ENCODE data around the gene SHF. TPM values are rescaled to one million over a fixed set of nuclear protein-coding genes. Genes with fewer than 3 reads are reported as not detected.
"Not testable (repeated sequence)": the region's sequence is repeated elsewhere in the genome, so short reads cannot be mapped to it uniquely, and the experiment has no call there.

Gene SHF
- total RNA-seq, 1 experiment from 2014 or later: not detected

DNA sequence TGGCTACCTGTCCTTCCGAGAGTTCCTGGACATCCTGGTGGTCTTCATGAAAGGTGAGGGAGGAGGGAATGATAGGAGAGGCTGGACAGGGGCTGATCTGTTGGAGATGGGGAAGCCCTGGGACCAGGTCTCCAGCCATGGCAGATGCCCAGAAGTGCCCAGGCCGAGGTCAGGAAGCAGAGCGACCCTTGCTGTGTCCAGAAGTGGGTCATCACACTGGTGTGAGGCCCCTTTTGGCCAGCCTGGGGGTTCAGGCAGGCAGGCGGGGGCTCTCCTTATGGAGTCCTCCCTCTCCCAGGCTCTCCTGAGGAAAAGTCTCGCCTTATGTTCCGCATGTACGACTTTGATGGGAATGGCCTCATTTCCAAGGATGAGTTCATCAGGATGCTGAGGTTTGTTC lies 40.2 kb downstream of the SHF start:
- no peak for DNase-seq (ENCODE audit: low spot score)

DNA sequence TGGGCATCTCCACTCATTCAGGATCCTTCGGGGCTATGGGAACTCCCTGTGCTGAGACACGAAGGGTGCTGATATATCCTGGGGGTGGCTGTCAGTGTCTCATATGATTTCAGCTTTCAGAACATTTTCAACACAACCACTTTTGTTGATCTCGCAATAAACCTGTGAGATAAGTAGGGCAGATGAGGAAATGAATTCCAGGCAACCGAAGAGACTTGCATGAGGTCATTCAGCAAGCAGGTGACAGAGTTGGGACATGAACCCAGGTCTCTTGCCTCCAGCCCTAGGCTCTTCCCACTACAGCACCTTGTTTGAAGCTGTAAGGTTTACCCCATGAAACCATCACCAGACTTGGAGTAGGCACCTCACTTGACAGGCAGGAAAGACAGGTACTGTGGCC lies 41.4 kb downstream of the SHF start:
- DNase-seq (ENCODE audit: low spot score): no peak

DNA sequence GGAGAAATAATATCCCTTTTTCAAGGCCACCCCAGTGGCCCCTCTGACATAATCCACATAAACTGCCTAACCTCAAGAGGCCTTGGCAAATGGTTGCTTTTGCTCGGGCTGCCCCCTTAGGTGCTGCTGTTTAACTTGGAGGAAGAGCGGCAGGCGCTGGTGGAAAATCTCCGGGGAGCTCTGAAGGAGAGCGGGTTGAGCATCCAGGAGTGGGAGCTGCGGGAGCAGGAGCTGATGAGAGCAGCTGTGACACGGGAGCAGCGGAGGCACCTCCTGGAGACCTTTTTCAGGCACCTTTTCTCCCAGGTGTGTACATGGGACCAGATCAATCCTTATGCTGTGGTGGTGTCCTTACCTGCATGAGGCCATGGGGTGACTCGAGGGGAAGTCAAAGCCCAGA lies 43.0 kb downstream of the SHF start:
- no peak for DNase-seq (ENCODE audit: low spot score)

DNA sequence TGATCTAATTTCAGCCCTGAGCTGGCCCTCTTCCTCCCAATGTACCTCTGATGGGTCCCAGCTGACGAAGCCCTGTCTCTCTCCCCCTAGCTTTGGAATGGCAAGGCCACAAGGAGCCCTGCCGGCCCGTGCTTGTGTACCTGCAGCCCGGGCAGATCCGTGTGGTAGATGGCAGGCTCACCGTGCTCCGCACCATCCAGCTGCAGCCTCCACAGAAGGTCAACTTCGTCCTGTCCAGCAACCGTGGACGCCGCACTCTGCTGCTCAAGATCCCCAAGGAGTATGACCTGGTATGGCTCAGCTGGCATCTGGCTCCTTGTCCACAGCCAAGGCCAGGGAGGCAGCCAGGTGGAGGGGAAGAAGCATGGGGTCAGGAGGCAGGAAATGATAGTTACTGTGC lies 43.8 kb downstream of the SHF start:
- DNase-seq (ENCODE audit: low spot score): no peak

DNA sequence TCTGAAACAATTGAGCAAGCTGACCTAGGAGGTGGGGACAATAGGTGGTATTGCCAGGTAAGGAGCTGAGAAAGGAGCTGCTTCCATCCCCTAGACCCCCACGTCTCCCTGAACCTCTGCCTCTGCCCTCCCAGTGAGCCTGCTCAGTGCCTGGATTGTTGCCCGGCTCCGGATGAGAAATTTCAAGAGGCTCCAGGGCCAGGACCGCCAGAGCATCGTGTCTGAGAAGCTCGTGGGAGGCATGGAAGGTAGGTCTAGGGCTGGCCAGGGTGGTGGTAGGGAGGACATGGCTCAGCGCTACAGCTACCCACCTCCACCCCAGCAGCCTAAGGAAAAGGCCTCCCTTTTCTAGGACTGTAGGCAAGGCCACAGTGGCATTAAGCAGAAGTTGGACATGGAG lies 44.7 kb downstream of the SHF start:
- DNase-seq (ENCODE audit: low spot score): no peak

DNA sequence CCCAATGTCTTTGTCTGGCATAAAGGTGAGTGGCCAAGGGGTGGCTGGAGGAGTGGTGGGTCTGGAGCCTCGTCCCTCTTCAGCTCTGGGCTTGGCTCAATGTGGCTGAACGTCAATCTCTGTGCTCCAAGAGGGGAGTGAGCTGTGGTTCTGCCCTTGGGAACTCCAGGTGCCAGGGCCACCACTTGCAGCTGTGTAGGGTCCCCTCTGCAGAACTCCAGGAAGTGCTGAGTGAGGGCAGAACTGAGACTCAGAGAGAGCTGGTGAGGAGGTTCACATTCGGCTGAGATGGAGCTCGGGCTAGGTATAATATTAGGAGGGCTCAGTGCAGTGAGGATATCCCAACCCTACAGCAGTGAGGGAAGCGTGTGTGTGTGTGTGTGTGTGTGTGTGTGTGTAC lies 46.4 kb downstream of the SHF start:
- DNase-seq (ENCODE audit: low spot score): no peak

DNA sequence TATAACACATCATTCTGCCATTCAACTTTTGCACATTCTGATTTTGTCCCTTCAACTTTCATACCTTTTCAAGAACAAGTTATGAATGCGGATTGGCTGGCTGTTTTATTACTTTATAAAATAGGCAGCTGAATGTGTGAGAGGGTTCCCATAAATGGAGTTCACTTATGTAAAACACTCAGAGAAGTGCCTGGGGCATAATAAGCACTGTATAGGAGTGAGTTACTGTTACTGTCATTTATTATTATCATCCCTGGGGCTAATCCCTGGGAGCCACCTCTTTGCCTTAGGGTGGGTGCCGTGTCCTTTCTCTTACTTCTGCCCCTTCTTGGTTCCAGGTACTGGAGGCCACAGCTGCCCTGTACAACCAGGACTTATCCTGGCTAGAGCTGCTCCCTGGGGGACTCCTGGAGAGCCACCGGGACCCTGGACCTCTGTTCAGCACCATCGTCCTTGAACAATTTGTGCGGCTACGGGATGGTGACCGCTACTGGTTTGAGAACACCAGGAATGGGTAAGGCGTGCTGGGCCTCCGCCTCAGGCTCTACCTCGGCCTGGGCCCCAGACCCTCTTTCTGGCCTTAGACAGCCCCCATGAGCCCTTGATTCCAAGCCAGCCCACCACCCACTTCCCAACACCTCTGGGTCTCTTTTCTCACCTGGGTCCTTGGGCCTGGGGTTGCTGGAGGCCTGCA lies 47.1 kb downstream of the SHF start:
- no peak for DNase-seq (ENCODE audit: low spot score)

DNA sequence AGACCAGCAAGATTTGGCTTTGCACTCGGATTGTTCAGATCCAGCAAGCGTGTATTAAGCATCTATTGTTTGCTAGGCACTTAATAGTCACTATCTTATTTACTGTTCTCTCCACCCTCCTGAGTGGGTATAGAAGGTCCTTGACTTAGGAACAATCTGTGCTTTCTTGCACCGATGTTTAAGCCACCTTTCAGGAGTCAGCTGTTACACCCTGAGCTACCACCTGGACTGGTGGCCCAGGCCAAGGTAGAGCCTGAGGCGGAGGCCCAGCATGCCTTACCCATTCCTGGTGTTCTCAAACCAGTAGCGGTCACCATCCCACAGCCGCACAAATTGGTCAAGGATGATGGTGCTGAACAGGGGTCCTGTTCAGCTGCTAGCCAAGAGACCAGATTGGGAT lies 48.0 kb downstream of the SHF start:
- DNase-seq (ENCODE audit: low spot score): no peak

DNA sequence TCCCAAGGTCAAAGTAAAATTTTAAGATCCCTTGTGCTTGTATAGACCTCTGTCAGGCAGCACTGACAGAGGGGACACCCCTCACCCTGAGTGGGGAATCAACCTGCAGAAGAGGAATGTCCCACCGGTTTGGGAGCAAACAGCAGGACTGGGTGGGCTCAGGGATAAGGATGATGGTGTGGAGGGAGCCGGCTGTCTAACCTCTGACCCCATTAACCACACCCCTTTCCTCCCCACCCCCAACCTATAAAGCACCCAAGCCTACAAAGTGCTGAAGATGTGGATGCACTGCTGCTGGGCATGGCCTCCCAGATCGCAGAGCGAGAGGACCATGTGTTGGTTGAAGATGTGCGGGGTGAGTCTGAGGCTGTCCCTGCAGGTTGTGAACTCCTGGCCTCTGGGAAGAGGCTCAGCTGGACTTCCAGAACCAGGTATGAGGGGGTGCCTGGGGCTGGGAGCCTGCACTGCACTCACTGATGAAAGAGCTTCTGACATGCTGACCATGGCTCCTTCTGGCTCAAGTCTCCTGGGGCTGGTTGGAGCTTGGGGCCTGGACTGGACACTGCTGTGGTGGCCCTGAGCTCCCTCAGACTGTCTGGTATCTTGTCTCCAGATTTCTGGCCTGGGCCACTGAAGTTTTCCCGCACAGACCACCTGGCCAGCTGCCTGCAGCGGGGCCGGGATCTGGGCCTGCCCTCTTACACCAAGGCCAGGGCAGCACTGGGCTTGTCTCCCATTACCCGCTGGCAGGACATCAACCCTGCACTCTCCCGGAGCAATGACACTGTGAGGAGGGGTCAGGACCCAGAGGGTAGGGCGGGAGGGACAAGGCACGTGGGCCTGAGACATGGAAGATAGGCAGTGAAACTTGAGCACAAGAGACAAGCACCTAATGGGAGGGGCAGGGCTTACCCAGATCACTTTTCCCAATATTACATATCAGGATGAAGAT lies 48.7 kb downstream of the SHF start:
- DNase-seq (ENCODE audit: low spot score): no peak

DNA sequence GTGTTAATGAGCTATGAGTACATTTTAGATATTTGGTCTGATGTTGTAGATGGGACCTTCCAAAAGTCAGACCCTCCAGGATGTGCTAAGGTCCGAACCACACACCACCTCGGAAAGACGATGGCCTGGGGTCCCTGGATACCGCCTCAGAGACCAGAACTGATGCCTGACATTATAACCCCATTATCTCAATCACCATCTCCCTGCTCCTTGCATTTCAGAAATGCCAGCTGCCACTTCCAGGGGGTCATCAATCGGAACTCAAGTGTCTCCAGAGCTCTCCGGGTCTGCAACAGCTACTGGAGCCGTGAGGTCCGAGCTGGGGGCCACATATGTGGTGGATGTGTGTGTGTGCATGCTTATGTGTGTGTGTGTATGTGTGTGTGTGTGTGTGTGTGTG lies 50.1 kb downstream of the SHF start:
- DNase-seq (ENCODE audit: low spot score): no peak

DNA sequence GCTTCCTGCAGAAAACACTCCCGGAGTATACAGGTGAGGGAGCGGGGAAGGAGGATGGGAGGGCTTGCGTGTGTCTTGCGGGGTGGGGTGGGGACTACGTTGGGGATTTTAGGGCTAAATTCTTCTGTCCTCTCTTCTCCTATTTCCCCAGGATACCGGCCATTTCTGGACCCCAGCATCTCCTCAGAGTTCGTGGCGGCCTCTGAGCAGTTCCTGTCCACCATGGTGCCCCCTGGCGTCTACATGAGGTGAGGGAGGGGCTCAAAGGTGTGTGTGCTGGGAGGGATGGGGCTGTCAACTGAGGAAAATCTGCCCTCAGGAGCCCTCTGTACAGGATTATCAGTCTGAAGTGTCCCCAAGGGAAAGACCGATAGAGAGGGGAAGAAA lies 51.4 kb downstream of the SHF start:
- no peak for DNase-seq (ENCODE audit: low spot score)

DNA sequence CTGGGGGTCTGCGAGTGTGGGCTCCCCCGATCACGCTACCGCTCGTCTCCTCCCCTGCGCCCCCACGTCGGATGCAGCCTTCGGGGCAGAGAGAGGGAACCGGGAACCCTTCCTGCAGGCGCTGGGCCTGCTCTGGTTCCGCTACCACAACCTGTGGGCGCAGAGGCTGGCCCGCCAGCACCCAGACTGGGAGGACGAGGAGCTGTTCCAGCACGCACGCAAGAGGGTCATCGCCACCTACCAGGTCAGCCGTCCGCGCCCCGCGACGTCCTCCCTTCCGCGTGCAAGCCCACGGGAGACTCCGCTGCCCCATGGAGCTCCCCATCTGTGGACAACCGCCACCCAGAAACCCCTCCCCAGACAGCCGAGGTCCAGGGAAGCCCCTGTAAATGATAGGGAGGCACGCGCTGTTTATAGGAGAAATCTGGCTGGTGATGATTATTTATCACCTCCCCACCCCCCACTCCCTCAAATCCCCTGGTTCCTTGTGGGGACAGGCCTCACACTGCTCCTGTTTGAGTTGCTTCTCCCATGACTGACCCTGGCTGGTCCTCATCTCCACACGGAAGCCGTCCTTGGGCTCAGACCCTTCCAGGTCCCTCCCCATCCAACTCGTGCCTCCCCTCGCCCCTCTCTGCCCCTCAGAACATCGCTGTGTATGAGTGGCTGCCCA lies 51.9 kb downstream of the SHF start:
- not testable (repeated sequence) for DNase-seq (ENCODE audit: low spot score)

DNA sequence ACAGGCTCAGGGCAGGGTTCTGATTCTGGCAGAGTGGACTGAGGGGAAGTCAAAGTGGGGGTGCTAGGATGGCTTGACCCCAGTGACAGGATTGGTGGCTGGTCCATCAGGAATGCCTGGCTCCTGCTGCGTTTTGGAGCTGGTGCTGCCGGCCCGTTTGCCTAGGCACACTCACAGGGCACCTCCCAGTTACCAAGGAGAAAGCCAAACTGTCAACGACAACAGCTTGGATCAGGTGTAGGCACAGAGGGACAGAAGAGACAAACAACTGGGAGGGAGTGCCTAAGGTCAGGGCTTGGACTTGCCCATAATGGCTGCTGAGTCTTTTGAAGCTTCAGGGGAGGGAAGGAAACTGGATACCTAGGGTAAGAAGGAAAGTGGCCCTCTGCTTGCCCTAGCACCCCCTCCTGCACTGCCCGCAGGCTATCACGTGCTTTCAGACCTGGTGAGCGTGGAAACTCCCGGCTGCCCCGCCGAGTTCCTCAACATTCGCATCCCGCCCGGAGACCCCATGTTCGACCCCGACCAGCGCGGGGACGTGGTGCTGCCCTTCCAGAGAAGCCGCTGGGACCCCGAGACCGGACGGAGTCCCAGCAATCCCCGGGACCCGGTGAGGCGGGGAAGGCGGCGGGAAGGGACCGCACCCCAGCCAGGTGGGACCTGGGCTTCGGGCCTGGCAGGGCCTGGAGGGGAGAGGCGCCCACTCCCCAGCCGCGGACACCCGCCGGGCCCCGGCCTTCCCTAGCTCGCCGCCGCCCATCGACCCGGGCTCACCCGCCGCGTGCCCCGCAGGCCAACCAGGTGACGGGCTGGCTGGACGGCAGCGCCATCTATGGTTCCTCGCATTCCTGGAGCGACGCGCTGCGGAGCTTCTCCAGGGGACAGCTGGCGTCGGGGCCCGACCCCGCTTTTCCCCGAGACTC lies 52.8 kb downstream of the SHF start:
- DNase-seq (ENCODE audit: low spot score): no peak

DNA sequence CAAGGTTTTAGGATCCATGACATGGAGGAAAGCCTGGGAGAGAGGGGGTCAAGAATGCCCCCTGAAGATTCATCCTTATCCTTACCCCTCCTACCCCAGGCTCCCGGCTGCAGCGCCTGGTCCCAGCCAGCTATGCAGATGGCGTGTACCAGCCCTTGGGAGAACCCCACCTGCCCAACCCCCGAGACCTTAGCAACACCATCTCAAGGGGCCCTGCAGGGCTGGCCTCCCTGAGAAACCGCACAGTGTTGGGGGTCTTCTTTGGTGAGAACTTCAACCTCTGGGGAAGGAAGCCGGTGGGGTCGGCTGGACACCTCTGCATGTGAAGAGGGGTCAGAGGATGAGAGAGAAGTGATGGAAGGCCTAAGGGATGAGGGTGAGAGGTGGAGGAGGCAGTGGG lies 53.7 kb downstream of the SHF start:
- DNase-seq (ENCODE audit: low spot score): no peak

DNA sequence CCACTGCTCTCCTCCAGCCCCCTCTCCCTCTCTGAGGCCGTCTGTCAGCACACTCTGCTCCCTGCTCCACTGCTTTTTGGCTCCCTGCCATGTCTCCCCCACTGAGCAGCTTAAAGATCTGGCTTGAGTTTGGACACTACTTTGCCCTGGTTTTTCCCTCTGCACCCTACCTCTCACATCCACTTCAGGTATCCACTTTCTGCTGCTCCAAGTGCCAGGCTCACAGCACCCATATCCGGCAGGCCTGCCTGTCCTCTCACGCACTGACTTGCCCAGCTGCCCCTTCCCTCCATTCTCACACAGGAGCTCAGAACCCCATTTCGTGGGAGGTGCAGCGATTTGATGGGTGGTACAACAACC lies 54.2 kb downstream of the SHF start:
- DNase-seq (ENCODE audit: low spot score): no peak

DNA sequence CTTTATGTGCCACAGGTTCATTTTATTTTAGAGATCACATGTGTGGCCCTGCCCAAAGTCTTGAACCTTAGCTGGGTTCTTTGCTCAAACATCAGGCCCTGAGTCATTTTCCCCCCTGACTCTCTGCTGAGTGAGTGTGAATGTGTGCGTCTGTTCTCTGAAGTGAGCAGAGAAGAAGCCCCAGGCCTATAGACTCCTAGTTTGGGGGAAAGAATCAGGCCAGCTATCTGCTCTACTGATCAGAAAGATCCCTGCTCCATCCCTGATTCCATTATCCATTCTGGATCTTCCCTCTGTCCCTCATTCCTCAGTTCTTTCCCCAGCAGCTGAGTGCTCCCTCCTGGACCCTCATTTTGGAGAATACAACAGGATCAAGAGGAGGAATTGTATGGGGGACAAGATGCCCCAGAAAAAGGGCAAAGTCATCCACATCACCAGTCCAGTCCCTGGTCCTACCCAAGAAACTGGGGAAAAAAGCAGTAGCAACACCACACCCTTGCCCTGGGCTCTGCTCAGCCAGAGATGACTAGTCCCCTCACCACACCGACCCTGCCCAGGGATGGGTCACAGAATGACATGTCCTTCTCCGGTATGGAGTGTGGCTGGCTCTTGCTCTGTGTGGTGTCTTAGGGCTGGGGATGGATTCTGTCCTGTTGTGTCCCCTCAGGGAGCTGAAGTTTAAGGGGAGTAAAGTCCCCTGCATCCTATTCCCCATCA lies 54.8 kb downstream of the SHF start:
- DNase-seq (ENCODE audit: low spot score): no peak

DNA sequence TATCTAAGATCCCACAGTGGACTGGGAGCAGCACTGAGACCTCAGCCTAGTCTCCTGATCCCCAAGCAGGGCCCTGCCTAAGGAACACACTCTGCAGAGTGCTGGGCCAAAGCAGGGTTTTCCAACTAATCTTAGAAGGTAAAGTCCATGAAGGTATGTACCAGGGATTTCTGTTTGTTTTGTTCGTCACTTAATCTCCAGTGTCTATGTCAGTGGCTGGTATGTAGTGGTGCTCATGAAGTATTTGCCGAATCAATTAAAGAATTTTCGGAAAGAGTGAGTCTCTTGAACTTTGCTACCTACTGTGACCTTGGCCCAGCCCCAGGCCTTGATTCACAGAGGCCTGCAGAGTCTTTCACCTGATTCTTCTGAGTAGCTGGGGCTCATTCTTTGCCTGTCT lies 56.3 kb downstream of the SHF start:
- no peak for DNase-seq (ENCODE audit: low spot score)

DNA sequence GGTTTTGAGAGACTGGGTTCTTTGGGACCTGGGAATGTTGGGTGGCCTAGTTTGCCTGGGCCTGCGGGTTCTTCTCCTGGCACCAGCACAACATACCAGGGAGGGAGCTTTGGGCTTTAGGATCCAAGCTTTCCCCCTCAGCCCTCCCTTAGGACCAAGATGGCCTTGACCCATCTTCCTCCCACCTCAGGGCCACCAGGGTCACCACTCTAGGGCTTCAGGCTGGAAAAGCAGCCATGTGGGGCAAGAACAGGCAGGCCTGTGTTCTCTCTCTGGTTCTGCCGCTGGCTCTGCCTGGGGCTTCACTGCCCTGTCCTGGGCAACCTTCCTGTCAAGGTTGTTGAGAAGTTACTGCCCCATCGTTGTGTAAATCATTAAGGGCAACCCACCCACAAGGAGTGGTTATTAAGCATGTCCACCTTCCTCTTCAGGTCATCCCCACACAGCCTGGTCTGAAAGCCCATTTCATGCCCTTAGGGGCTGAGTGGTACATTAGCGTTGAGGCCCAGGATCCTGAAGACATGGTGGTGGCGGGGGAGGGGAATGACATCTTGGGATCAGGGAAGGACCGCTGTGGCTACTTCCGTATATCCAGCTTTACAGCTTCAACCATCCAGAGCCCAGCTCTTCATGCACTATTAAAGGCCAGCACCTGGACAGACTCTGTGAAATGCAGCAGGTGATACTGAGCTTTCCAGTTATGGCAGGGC lies 57.3 kb downstream of the SHF start:
- DNase-seq (ENCODE audit: low spot score): no peak

DNA sequence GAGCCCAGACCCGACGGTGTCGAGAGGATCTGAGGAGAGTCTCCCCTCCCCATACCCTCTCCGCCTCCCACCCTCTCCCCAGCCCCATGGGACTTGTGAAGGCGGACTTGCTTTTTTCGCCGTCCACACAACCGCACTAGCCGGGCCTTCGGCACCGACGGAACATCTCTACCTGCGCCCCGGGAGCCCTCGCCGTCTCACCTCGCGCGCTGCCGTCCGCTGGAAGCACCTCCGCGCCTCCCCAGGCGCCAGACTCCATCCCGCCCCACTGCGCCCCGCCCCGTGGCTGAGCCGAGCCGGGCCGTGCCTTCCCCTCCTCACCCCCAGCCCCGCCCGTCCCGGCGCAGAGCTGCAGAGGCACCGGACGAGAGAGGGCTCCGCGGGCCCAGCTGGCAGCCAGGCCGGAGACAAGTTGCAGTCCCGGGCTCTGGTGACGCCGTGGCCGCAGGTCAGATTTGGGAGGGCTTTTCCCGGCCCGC lies 58.1 kb downstream of the SHF start, which contains the start of the genes DUOX1 and DUOXA1:
Gene DUOX1 (plus strand): TSS at position 344 of the 479 bp plus-strand sequence. CDS start 1,973 bp downstream, outside the sequence.
Gene DUOXA1 (minus strand): TSS at position 229 of the 479 bp plus-strand sequence. CDS start 6,865 bp downstream, outside the sequence.
- no peak for DNase-seq (ENCODE audit: low spot score)

Data from A172 (cell line).